Breast epithelium (tissue), 4 donors: ENCODE measurements around the gene ATAD3B. TPM values are rescaled to one million over a fixed set of nuclear protein-coding genes. Genes with fewer than 3 reads are reported as not detected.
"Not testable (repeated sequence)": the region's sequence is repeated elsewhere in the genome, so short reads cannot be mapped to it uniquely, and the experiment has no call there.

ENCODE experiments used
- DNase-seq, 2 donors: peaks; one replicate each; pipeline ENCODE4 v3.0.0-alpha.2; 2019; ENCODE audit warnings: low spot score in 2 of 2
- H3K27ac ChIP-seq, 2 donors: fragments of 200-600 bp; sonication (generic) in 1 of 2; one replicate each; pipeline ENCODE4 v1.5.1; 2016 to 2019; ENCODE audit warnings: mild to moderate bottlenecking in 1 of 2
- H3K27me3 ChIP-seq, 2 donors: fragments of 200-600 bp; sonication (generic) in 1 of 2; one replicate each; pipeline versions ENCODE4 v1.5.1 to v1.6.0; 2017 to 2019; ENCODE audit warnings: control low read depth in 1 of 2, mild to moderate bottlenecking in 1 of 2
- H3K36me3 ChIP-seq: fragments of 200-600 bp; one replicate; pipeline ENCODE4 v1.5.1; 2019
- H3K4me1 ChIP-seq, 2 donors: fragments of 200-600 bp; sonication (generic); one replicate each; pipeline ENCODE4 v1.5.1; 2016 to 2019; ENCODE audit warnings: control low read depth in 1 of 2
- H3K4me3 ChIP-seq, 3 donors: fragments of 200-600 bp; sonication (generic); 1 replicate in 2 of 3; 2 replicates in 1 of 3; pipeline ENCODE4 v1.5.1; 2016 to 2019; ENCODE audit warnings: mild to moderate bottlenecking in 3 of 3, moderate library complexity in 2 of 3
- H3K9me3 ChIP-seq, 2 donors: fragments of 200-600 bp; sonication (generic) in 1 of 2; one replicate each; pipeline ENCODE4 v1.5.1; 2016 to 2019; ENCODE audit warnings: control low read depth in 1 of 2
- CTCF ChIP-seq, 3 donors: fragments of 450-650 bp; IDR thresholded peaks; one replicate each; pipeline ENCODE4 v1.5.1; 2016 to 2017; ENCODE audit warnings: antibody characterized with exemption in 3 of 3, mild to moderate bottlenecking in 3 of 3, moderate library complexity in 3 of 3
- POLR2A ChIP-seq: fragments of 450-650 bp; IDR thresholded peaks from one replicate; pipeline ENCODE4 v1.6.1; 2016; ENCODE audit warnings: antibody characterized with exemption, mild to moderate bottlenecking, moderate library complexity
- POLR2AphosphoS5 ChIP-seq, 3 donors: sonication (generic); formaldehyde crosslinking; IDR thresholded peaks; one replicate each; pipeline ENCODE4 v1.6.1; 2017; ENCODE audit warnings: antibody characterized with exemption in 3 of 3
- intact Hi-C: fragments of 100-400 bp; cut with DNase I; formaldehyde crosslinking; loops from one replicate; pipeline ENCODE4 v1.15.1; 2023; ENCODE audit warnings: low total_unique reads
- total RNA-seq, 3 donors: library from RNA; depleted of rRNA; stranded (reverse); fragments of >200 nt; gene quantifications; one replicate each; pipeline ENCODE4 v1.1.0, GENCODE V29; 2016

ATAD3B gene
- total RNA-seq, 3 donors from 2014 or later: 9.9 to 22.9 (median 22.4) TPM

GRCh38 chr1:1441002-1441888 lies 30.3 kb upstream of the ATAD3B start:
- no peak overlapping the region for H3K4me3 ChIP-seq
- peak in 1 of 2 donors; percentile 63 for DNase-seq
- peaks cover 0 to 17% of the 10 kb centered on the region in 2 donors for H3K4me1 ChIP-seq
- no peaks in the 10 kb centered on the region for H3K27me3 ChIP-seq
- peak overlapping the region in 1 of 2 donors; percentile 4 for H3K27ac ChIP-seq
- TF ChIP-seq CTCF (IDR thresholded peaks at IDR 0.05) (peak; percentile 66 to 88 (median 69)), POLR2A (no peak), POLR2AphosphoS5 (IDR thresholded peaks at IDR 0.05) (peak in 1 of 3 donors; percentile 39)
- intact Hi-C loops: loop anchor here (5.0 kb wide), 1 partner anchor 184 kb away; no protein-coding TSS in a partner anchor
- H3K9me3 ChIP-seq: no peaks in the 10 kb centered on the region
- no peaks in the 10 kb centered on the region for H3K36me3 ChIP-seq

GRCh38 chr1:1442069-1442770 lies 29.3 kb upstream of the ATAD3B start:
- H3K27ac ChIP-seq: no peak overlapping the region
- intact Hi-C loops: loop anchor here (5.0 kb wide), 1 partner anchor 185 kb away; no protein-coding TSS in a partner anchor
- DNase-seq: no peak

GRCh38 chr1:1446631-1447030 lies 24.9 kb upstream of the ATAD3B start:
- H3K9me3 ChIP-seq, DNase-seq, H3K36me3 ChIP-seq, H3K4me1 ChIP-seq, H3K27ac ChIP-seq, intact Hi-C loops, H3K4me3 ChIP-seq, H3K27me3 ChIP-seq: not testable (repeated sequence)

More at GRCh38 chr1:1442069-1442770, 29.3 kb upstream of the ATAD3B start:
- Histone ChIP-seq H3K4me1 (peaks cover 0 to 11% of the 10 kb centered on the region in 2 donors), H3K27me3 (no peaks in the 10 kb centered on the region), H3K4me3 (no peak overlapping the region), H3K9me3 (no peaks in the 10 kb centered on the region), H3K36me3 (no peaks in the 10 kb centered on the region)
- TF ChIP-seq POLR2A (no peak), CTCF (IDR thresholded peaks at IDR 0.05) (no peak), POLR2AphosphoS5 (IDR thresholded peaks at IDR 0.05) (no peak)

GRCh38 chr1:1449099-1449739 lies 22.3 kb upstream of the ATAD3B start, which contains the start of gene ATAD3C:
ATAD3C (plus strand) TSS chr1:1449689; CDS start chr1:1450684, 995 bp downstream.
- Histone ChIP-seq H3K4me3 (no peak within 1 kb of the TSS), H3K27me3 (no peaks in the 10 kb centered on the region), H3K27ac (no peak within 1 kb of the TSS), H3K9me3 (no peaks in the 10 kb centered on the region), H3K36me3 (no peaks in the 10 kb centered on the region), H3K4me1 (no peaks in the 10 kb centered on the region)
- intact Hi-C loops: no loop called here
- no peak for TF ChIP-seq POLR2AphosphoS5 (IDR thresholded peaks at IDR 0.05)
- no peak for TF ChIP-seq CTCF (IDR thresholded peaks at IDR 0.05)
- TF ChIP-seq POLR2A: no peak
- DNase-seq: no peak

- H3K36me3 ChIP-seq, DNase-seq, intact Hi-C loops, H3K4me3 ChIP-seq, H3K27ac ChIP-seq, H3K9me3 ChIP-seq, H3K4me1 ChIP-seq, H3K27me3 ChIP-seq: not testable (repeated sequence)
Measured at GRCh38 chr1:1450616-1451015, 20.9 kb upstream of the ATAD3B start.
